Left cardiac atrium (tissue), 4 donors: ENCODE results near the gene CKB. TPM values are rescaled to one million over a fixed set of nuclear protein-coding genes. Genes with fewer than 3 reads are reported as not detected.

Experiments
- ATAC-seq, 2 donors: fragments of 200-7000 bp; cut with Tn5 transposase; one replicate each; pipeline ENCODE4 v1.9.1; 2020; ENCODE audit warnings: mild to moderate bottlenecking in 2 of 2, moderate library complexity in 2 of 2
- DNase-seq: peaks from one replicate; pipeline ENCODE4 v3.0.0-alpha.2; 2020
- intact Hi-C, 2 donors: fragments of 100-400 bp; cut with DNase I; formaldehyde crosslinking; loops; one replicate each; pipeline versions ENCODE4 v1.14.1 to v1.15.1; 2022 to 2023
- total RNA-seq, 2 donors: library from RNA; stranded (reverse); fragmentation: NEBNext Ultra II Directional; extraction: Animal tissue kit (Norgen Biotek cat#: 25700); gene quantifications; one replicate each; pipeline ENCODE4 v1.2.1, GENCODE V29; 2021
- donor health status: DM: no; HTN: yes; CAD: no.
- donor health status: DM: no; HTN: yes; CAD: no; lungs with severe emphysema.
- donor health status: DM: yes; HTN: yes; CAD: no.
- donor health status: Dilated cardiomyopathy.

CKB gene
- total RNA-seq, 2 donors from 2014 or later, result 407 to 412 TPM

DNA sequence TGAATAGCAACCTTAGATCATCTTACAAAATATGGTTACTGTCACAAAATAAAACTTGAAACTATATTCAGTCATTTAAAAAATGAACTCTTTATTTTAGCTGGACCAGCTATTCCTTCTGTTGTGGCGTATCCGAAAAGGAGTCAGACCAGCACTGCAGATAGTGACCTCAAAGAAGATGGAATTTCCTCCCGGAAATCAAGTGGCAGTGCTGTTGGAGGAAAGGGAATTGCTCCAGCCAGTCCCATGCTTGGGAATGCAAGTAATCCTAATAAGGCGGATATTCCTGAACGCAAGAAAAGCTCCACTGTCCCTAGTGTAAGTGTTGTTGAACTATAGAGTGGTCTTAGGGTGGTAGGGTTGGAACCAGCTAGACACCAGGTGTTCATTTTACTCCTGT is 47.7 kb downstream of the CKB start:
- intact Hi-C loops, result no loop called here
- no peak for DNase-seq
- no peak for ATAC-seq

DNA sequence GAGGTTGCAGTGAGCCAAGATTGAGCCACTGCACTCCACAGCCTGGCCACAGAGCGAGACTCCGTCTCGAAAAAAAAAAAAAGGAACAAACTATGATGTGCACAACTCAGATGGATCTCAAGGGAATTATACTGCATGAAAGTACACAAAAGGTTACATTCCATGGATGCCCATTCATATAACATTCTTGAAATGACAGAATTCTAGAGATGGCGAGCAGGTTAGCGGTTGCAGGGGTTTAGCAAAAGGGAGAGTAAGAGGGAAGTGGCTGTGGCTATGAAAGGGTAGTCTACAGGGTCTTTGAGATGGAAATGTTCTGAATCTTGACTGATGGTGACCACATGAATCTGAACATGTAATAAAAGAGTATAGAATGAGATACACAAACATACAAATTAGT is 49.7 kb downstream of the CKB start:
- no peak for ATAC-seq
- DNase-seq, result no peak
- intact Hi-C loops, result no loop called here

Other genes starting within 250 kb of the CKB start
- 100 to 1,000 TPM; 246 to 287 TPM for gene EIF5, start 188.6 kb downstream of the CKB start, total RNA-seq
- 10 to 100 TPM; 68.7 to 81.7 TPM for gene MARK3, start 137.4 kb downstream of the CKB start, total RNA-seq
- 1 to 10 TPM; 6.0 to 8.5 TPM for gene TRMT61A, start 6.4 kb upstream of the CKB start, total RNA-seq
- gene BAG5, start 39.8 kb upstream of the CKB start, total RNA-seq, result 10 to 100 TPM; 15.2 to 23.6 TPM
- gene COA8, start 40.1 kb upstream of the CKB start, total RNA-seq, result 10 to 100 TPM; 37.8 to 42.5 TPM
- gene KLC1, start 106.4 kb upstream of the CKB start, total RNA-seq, result 100 to 1,000 TPM; 118 to 139 TPM
- 1 to 10 TPM; 3.8 to 4.4 TPM for gene XRCC3, start 192.6 kb upstream of the CKB start, total RNA-seq
- 10 to 100 TPM; 47.0 to 48.7 TPM for gene ZFYVE21, start 193.0 kb upstream of the CKB start, total RNA-seq